Caki2 (cell line): ENCODE data around the gene CXCL14. TPM values are rescaled to one million over a fixed set of nuclear protein-coding genes. Genes with fewer than 3 reads are reported as not detected.

Experiments
- DNase-seq: peaks from one replicate; pipeline ENCODE4 v3.0.0-alpha.2; 2015; ENCODE audit warnings: low read depth
- in situ Hi-C: cut with HindIII; loops from 2 replicates; pipeline ENCODE4 v1.10.0; 2016; ENCODE audit warnings: low sequenced_read_pairs, low pct_unique_long_range_greater_than_20kb, mixed read lengths
- total RNA-seq: library from RNA; depleted of rRNA; stranded (reverse); fragments of >200 nt; shearing (Covaris generic); gene quantifications from 2 replicates; pipeline ENCODE4 v1.2.3, GENCODE V29; 2014; ENCODE audit warnings: low replicate concordance

The CXCL14 gene
- total RNA-seq, 1 experiment from 2014 or later: not detected

- DNase-seq: no peak
- in situ Hi-C loops: loop anchor here (25.0 kb wide), 1 partner anchor 93 kb away; the partner anchor contains the start of gene TIFAB
Measured at GRCh38 chr5:135555530-135555929, 23.3 kb downstream of the CXCL14 start.

- peak; percentile 22 for DNase-seq
- in situ Hi-C loops: loop anchor here (25.0 kb wide), 1 partner anchor 92 kb away; the partner anchor contains the start of gene TIFAB
Measured at GRCh38 chr5:135553688-135554462, 24.9 kb downstream of the CXCL14 start.

DNA sequence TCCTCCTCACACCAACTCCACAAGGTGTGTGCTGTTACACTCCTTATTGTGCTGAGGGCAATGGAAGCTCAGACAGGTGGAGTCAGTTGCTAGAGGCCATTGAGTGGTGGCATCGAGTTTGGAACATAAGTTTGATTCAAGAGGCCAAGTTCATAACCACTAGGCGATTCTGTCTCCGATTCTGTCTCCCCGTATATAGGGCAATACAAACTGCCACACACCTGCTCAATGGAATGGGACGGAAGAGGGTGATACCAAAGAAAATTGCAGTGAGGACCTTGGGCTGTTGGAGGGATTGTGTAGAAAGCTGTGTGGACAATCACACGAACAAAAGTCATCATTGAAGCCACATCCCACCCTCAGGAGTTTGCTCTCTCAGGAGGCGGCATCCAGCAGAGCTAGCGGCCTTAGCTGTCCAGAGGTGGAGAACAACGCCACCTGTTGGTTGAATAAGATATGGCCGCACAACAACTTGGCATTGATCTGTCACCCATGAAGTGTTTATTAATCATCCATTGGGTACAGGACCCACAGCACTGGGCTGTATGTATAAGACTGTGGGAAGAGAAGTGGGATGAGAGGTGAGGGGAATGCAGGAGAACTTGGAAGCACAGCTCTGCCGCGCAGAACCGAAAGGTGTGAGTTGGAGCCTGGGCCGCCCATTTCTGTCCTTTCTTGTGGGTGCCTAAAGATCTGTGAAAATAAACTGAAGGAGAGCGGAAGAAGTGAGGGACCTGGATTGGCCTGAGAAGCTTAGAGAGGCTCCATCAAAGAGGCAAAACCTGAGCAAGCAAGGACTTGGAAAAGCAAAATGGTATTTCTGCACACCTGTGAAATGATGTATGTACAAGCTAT lies 27.0 kb downstream of the CXCL14 start:
- peak; percentile 44 for DNase-seq
- in situ Hi-C loops: loop anchor here (25.0 kb wide), 1 partner anchor 90 kb away; the partner anchor contains the start of gene TIFAB

GRCh38 chr5:135549413-135549812 lies 29.4 kb downstream of the CXCL14 start:
- in situ Hi-C loops: no loop called here
- no peak for DNase-seq

DNA sequence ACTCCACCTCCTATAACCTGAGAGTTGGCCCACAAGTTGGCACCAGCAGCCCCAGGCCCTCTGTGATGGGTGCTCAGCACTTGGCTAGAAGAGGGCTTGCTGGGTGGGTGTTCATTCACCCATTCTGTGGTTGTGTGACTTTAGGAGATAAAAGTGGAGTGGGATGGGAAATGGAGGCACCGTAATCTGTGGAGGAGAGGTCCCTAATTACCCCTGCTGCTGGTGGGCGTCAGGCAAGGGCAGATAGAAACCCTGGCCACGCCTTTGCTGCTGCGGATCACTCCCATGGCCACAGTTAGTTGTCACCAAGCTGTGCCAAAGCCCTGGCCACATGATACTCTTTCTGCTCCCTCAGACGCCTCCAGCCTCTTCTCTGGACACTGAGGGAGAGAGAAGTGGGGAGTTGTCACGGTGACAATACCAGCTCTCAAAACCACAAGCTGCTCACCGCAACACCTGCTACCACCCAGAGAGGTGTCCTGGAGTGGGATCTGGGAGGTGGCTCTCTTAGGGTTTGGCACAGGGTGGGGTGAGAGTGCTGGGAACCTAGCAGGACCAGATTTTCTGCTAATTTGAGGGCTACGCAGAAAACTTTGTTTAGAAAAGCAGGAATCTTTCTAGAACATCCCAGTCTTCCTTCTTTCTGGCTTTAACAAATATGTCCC lies 31.1 kb downstream of the CXCL14 start:
- in situ Hi-C loops: no loop called here
- DNase-seq: no peak

DNA sequence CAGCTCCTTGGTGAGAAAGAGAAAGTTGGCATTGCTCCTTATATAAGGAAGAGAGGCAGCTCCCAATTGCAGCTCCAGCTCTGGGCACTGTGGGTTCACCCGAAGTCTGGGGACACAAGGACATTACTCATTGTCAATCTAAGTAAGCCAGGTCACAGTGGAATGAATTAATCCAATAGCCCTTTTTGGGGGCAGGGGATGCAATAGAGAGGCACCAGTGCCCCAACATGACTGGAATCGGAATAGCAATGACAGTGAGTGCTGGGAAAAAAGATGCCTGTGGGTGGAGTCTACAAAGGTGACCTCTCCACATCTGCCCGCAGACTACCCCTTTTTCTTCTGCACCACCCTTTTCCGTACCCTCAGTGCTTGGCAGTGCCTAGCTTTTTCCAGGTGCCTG lies 31.9 kb downstream of the CXCL14 start:
- no peak for DNase-seq
- in situ Hi-C loops: no loop called here

- DNase-seq: no peak
- in situ Hi-C loops: no loop called here
Measured at GRCh38 chr5:135546101-135546500, 32.7 kb downstream of the CXCL14 start.

GRCh38 chr5:135545099-135545498 lies 33.7 kb downstream of the CXCL14 start:
- no peak for DNase-seq
- in situ Hi-C loops: no loop called here

GRCh38 chr5:135543485-135544304 lies 35.1 kb downstream of the CXCL14 start:
- in situ Hi-C loops: no loop called here
- DNase-seq: no peak

DNA sequence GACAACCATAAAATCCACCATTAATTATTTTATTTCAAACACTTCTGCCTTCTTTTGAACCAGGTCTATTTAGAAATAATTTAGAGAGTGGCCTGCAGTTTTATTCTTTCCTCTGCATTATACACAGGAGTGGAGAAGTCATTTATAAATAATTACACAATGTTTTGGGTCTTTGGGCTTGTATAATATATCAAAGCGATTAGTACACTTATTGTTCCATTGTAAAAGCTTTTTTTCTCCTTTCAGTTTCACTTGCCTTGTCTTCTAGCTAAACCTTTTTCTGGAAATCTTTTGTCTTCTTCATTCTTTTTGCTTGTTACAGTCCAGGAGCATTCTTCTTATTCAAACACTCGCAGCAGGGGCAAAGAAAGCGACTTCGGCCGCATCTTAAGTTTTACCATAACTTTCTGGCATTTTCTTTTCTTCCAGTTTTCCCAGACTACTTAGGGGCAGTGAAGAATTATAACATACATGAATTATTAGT lies 35.7 kb downstream of the CXCL14 start:
- in situ Hi-C loops: no loop called here
- no peak for DNase-seq

DNA sequence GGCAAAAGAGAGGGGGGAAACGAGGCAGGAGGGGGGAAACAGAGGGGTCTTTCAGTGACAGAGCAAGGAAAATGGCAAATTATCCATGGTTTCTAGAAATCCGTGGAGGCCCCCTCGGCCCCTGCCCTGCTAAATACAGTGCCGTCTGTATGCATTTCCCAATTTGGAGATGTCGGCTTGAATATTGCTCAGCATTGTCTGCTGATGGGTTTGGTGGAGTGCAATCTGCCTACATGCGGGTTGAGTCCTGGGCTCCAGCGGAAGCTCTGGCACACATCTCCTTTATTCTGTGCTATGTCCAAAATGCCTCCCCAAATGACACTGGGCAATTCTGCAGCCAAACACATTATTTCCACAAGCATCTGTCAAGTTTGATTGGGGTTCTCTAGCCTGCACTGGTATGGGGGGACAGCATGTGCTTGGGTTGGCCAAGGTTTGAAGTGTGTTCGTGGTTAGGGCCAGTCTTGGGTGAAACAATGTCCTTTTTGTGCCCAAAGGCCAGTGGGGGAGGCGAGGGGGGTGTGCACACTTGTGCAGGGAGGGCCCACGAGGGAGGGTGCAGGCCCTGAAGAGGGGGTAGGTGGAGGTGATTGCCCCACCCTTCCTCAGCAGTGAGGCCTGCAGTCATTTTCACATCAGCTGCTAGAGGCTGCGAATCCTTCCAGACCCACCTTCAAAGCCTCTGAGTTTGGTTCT lies 36.8 kb downstream of the CXCL14 start:
- in situ Hi-C loops: no loop called here
- no peak for DNase-seq

DNA sequence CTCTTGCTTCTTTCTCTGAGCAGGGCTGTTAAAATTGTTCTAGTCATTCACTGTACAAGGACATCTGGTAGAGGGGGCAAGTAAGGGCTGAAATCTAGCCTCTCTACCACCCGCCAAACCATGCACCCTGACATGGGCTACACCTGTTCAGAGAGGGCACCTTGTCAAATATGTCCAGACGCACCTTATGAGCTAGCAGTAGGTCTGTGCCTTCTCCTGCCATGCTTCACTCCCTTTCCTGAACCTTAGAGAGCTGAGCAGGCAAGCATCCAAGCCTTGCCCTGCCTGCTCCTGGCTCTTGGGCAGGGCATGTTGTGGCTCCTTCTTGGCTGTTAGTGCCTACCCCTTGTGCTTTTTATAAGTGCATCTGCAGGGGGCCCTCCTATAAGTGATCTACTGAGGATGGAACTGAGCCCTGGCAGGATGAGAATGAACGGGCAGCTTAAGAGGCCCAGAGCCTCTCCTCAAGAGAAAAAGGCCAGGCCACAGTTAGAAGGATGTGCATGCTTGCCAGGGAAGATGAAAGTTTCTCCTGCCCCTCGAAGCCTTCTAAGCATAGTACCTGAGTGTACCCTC lies 39.3 kb downstream of the CXCL14 start:
- in situ Hi-C loops: no loop called here
- no peak for DNase-seq

DNA sequence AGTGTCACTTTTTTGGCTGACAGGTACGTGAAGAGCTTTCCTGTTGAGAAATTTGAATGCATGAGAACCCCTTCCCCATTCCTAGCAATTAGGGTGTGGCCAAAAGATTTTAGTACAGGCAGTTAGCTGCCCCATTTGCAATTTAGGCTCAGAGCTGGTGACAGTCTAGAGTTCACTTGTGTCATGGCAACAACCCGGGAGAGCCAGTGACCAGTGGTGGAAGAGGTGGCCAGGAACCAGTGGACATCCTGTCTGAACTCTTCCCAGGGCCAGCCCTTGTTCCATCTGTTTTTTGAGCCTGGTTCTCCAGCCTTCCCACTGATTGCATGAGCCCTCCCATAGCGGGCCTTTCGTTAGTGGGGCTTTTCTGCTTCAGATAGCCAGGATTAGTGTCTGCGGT lies 40.5 kb downstream of the CXCL14 start:
- DNase-seq: no peak
- in situ Hi-C loops: no loop called here

GRCh38 chr5:135537745-135538144 lies 41.0 kb downstream of the CXCL14 start:
- in situ Hi-C loops: no loop called here
- DNase-seq: no peak

- no peak for DNase-seq
- in situ Hi-C loops: no loop called here
Measured at GRCh38 chr5:135537271-135537670, 41.5 kb downstream of the CXCL14 start.

GRCh38 chr5:135535820-135536801 lies 42.7 kb downstream of the CXCL14 start, which contains the start of gene NEUROG1:
Gene NEUROG1 (minus strand): TSS chr5:135535964. CDS start chr5:135535690, 274 bp downstream.
- no peak for DNase-seq
- in situ Hi-C loops: no loop called here
